ENCODE data around the gene NEDD4L.

GRCh38 chr18:58427321-58427720, 383.3 kb downstream of the NEDD4L start:
- TF ChIP-seq SP1 (IDR thresholded peaks at IDR 0.05) (no peak), ELF4 (IDR thresholded peaks at IDR 0.05) (no peak), HDGF (IDR thresholded peaks at IDR 0.05; ENCODE audit: borderline replicate concordance) (no peak), FOXM1 (IDR thresholded peaks at IDR 0.05; ENCODE audit: borderline replicate concordance) (no peak), TARDBP (IDR thresholded peaks at IDR 0.05) (no peak), PKNOX1 (IDR thresholded peaks at IDR 0.05) (no peak), ARNT (IDR thresholded peaks at IDR 0.05) (no peak), SUZ12 (IDR thresholded peaks at IDR 0.05) (no peak), FOXK2 (IDR thresholded peaks at IDR 0.05) (no peak), BHLHE40 (IDR thresholded peaks at IDR 0.05; ENCODE audit: borderline replicate concordance) (no peak), CTBP1 (IDR thresholded peaks at IDR 0.05; ENCODE audit: borderline replicate concordance) (no peak), ZNF384 (IDR thresholded peaks at IDR 0.05) (no peak), NFRKB (IDR thresholded peaks at IDR 0.05) (no peak), LEF1 (IDR thresholded peaks at IDR 0.05; ENCODE audit: borderline replicate concordance) (no peak)
